Measurements from ENCODE around the gene IKZF3.

- no peak for TF ChIP-seq CTCF (conservative IDR thresholded peaks at IDR 0.05; ENCODE audit: low read depth, low read length)
- TF ChIP-seq EZH2phosphoT487 (IDR thresholded peaks at IDR 0.05; ENCODE audit: borderline replicate concordance, low read length), result no peak
- TF ChIP-seq EZH2 (IDR thresholded peaks at IDR 0.05; ENCODE audit: low read length, unreplicated experiment), result no peak
Observed at GRCh38 chr17:39863244-39863917, 731 bp downstream of the IKZF3 start.
